ENCODE results near the gene PRMT5.
"Not testable (repeated sequence)": the region's sequence is repeated elsewhere in the genome, so short reads cannot be mapped to it uniquely, and the experiment has no call there.

PRMT5 gene

GRCh38 chr14:22929961-22930364 lies 787 bp upstream of the PRMT5 start:
- DNase-seq = no peak

- peak; percentile 40 for DNase-seq
Observed at GRCh38 chr14:22928237-22929103, 706 bp downstream of the PRMT5 start.

GRCh38 chr14:22926316-22926715 lies 2.9 kb downstream of the PRMT5 start:
- DNase-seq = no peak

GRCh38 chr14:22925513-22925912 lies 3.7 kb downstream of the PRMT5 start:
- no peak for DNase-seq

GRCh38 chr14:22923746-22924145 lies 5.4 kb downstream of the PRMT5 start:
- DNase-seq = no peak

- DNase-seq = no peak
Observed at GRCh38 chr14:22922294-22922693, 6.9 kb downstream of the PRMT5 start.

- DNase-seq = no peak
Observed at GRCh38 chr14:22920697-22921096, 8.5 kb downstream of the PRMT5 start.

- DNase-seq = no peak
Observed at GRCh38 chr14:22919601-22919921, 9.6 kb downstream of the PRMT5 start.

GRCh38 chr14:22918804-22919600 lies 10.2 kb downstream of the PRMT5 start, which contains the start of gene RBM23:
TSS of gene RBM23 (minus strand) at chr14:22919149.
- peak; percentile 100 for DNase-seq

- no peak for DNase-seq
Observed at GRCh38 chr14:22915886-22916521, 13.2 kb downstream of the PRMT5 start.

- not testable (repeated sequence) for DNase-seq
Observed at GRCh38 chr14:22914836-22915235, 14.3 kb downstream of the PRMT5 start.

- no peak for DNase-seq
Observed at GRCh38 chr14:22910916-22911315, 18.3 kb downstream of the PRMT5 start.

- DNase-seq = no peak
Observed at GRCh38 chr14:22908601-22909000, 20.6 kb downstream of the PRMT5 start.

- no peak for DNase-seq
Observed at GRCh38 chr14:22907429-22907828, 21.7 kb downstream of the PRMT5 start.

- no peak for DNase-seq
Observed at GRCh38 chr14:22906073-22906472, 23.1 kb downstream of the PRMT5 start.

- DNase-seq = no peak
Observed at GRCh38 chr14:22905627-22906026, 23.5 kb downstream of the PRMT5 start.

- DNase-seq = no peak
Observed at GRCh38 chr14:22903742-22904087, 25.5 kb downstream of the PRMT5 start.

- no peak for DNase-seq
Observed at GRCh38 chr14:22901799-22902198, 27.4 kb downstream of the PRMT5 start.

- peak; percentile 87 for DNase-seq
Observed at GRCh38 chr14:22900081-22900799, 28.9 kb downstream of the PRMT5 start.

GRCh38 chr14:22898302-22899090 lies 30.7 kb downstream of the PRMT5 start:
- DNase-seq = peak; percentile 55

- peak; percentile 98 for DNase-seq
Observed at GRCh38 chr14:22897357-22897756, 31.8 kb downstream of the PRMT5 start.

GRCh38 chr14:22896760-22897159 lies 32.4 kb downstream of the PRMT5 start:
- DNase-seq = no peak
